Stimulated activated naive CD8-positive, alpha-beta T cell treated with anti-CD3 and anti-CD28 coated beads, Interleukin-15, Interleukin-2, amounts not matched to agents 100 U/mL and 50 U/mL, for 24 hours (primary cell): ENCODE measurements around the gene MOV10L1.
"Not testable (repeated sequence)": the region's sequence is repeated elsewhere in the genome, so short reads cannot be mapped to it uniquely, and the experiment has no call there.

Source experiments
- ATAC-seq: fragments of 150-1000 bp; cut with Tn5 transposase; one replicate; pipeline ENCODE4 v1.10.0; 2021
- DNase-seq: peaks from one replicate; pipeline ENCODE4 v3.0.0; 2021

Gene MOV10L1

DNA sequence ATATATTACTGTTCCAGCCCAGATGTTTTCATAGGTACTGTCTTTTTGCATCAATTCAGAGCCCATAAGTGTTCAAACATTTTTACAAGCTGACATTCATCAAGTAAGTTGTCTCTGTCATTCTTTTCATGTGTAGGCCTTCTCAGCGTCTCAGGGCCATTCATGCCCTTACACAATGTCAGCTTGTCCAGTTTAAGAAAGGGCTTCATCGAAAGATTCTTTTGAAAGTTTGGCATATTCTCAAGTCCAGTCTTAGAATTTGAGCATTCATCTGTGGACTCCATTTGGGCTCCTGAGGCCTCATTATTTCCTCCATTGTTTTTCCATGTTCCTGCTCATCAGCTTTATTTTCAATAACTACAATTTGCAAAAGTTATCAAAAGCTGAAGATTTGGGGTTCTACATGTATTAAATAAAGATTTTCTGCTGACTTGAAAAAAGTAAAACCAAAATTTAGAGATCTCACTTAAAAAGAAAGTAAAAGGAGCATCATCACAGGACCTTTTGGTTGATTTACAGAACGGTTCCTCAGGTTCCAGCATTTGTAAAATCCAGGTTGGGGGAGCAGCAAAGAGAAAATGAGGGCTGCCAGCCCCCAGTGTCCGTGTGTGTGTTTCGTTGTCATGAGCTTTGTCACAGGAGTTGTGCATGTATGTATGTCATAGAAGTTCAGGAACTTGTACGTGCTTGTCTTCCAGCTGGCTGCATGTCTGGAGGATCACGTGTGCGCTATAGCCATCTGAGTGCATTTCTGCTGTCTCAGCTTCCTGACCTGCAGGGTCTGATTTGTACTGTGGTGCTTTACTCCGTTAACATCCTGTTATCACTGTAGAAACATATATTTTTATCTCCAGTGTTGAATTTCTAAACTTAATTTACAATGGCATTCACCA, 15.6 kb downstream of the MOV10L1 start:
- DNase-seq (peak; percentile 31), ATAC-seq (no peak)

GRCh38 chr22:50107529-50107928, 17.7 kb downstream of the MOV10L1 start:
- ATAC-seq, result no peak
- DNase-seq, result no peak

- DNase-seq, result no peak
- no peak for ATAC-seq
Observed at GRCh38 chr22:50111056-50111455, 21.2 kb downstream of the MOV10L1 start.

DNA sequence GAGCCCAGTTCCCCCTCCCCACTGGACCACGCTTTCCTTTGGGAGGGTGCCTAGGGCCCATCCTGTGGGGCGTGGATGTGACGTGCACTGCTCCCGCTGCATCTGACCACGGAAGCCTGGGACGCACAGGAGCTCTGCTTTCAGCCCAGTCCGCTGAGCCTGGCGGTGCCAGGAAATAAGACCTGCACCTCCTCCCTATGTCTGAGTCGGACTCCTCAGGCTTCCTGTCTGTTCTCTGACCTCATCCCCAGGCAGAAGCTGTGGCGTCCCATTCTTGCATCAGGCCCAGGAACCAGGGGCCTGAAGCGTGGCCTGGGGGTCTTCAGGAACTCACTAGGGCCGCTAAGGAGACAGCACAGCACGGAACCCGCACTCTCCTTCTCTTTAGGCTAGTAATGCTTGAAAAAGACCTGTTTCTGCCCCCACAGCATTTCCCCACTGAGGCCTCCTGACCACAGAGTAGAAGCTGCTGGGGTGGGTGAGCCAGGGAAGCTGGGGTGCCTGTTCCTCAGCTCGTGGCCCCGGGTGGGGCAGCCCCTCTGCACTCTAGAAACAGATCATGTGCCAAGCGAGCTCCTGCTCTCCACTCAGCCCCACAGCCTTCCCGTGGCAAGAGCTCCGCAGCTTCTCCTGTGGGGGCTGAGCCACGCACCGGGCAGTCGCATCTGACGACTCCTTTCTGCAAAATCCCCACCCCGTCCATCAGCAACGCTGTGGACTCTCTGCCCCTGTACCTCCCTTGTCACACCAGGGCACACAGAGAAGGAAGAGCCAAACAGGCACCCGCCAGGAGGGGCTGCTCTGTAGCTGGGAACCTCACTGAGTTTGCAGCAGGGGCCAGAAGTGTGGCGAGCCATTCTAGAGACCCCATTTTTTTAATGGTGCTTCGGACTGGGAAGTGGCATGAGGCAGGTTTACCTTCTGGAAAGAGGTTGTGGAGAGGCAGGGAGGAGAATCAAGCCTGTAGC, 22.6 kb downstream of the MOV10L1 start:
- ATAC-seq, result peak; percentile 77
- DNase-seq, result peak; percentile 48

DNA sequence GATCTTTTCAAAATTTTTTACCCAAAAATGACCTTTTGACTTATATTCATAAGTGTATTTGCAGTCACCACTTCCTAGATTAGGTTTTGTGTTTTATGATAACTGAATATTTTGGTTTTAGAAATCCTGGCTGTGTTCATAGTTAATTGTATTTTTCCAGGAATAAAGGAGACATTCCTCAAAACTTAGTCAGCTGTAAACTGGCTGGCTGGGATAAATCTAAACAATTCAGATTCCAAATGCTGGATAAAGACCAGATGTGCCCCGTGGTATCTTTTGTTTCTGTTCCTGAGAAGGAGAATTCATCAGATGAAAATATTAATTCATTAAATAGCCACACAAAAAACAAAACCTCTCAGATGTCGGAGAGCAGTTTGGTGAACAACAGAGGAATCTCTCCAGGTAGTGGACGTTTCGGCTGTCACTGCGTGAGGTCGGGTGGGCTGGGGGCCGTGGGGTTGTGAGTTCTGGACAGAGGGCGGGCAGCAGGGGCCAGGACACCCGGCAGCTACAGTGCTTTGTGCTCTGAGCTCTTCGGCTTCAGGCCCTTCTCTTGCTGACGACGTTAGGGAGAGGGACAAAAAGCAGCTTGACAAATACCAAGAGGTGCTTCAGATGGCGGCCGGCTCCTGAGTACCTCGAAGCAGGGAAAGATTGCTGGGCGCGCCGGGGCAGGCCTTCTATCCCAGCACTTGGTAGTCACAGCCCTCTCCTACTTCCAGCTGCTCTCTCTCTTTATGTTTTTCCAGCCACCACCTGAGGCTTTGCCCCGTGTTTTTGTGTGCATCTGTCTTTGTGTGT, 24.6 kb downstream of the MOV10L1 start:
- no peak for ATAC-seq
- no peak for DNase-seq

DNA sequence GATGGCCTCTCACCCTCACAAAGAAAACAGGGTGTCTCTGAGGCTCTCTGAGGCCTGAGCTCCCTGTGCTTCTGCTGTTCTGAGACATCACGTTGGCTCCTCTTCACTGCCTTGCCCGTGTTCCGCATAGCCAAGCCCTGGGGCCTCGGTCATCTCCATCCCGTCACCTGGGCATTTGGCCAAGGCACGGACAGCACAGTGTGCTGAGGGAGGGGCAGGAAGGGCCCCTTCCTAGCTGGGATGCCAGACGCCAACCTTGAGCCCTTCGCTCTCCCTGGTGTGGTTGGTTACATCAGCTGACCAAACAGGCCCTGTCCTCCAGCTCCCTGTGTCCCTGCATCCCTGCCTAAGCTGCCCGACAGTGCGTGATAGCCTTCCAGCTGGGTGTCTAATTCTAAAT, 25.9 kb downstream of the MOV10L1 start:
- DNase-seq, result no peak
- ATAC-seq, result no peak

GRCh38 chr22:50117168-50117762, 27.5 kb downstream of the MOV10L1 start:
- no peak for DNase-seq

DNA sequence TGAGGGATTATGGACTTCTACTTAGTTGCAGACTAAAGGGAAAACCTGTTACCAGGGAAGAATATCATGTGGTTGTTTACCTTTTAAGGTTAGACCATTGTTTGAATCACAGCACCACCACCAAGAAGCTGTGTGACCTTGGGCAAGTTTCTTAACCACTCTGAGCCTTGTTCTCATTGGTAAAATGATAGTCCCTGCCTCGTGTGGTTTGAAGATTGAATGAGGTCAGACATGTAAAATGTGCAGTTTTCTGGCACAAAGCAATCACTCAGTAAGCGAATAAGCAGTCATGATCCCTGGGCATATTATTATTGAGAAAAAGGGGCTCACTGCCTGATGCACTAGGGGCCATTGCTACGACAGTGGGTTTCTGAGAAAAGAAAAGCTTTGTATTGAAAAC, 28.3 kb downstream of the MOV10L1 start:
- no peak for ATAC-seq
- no peak for DNase-seq

More at GRCh38 chr22:50117168-50117762, 27.5 kb downstream of the MOV10L1 start:
- no peak for ATAC-seq

DNA sequence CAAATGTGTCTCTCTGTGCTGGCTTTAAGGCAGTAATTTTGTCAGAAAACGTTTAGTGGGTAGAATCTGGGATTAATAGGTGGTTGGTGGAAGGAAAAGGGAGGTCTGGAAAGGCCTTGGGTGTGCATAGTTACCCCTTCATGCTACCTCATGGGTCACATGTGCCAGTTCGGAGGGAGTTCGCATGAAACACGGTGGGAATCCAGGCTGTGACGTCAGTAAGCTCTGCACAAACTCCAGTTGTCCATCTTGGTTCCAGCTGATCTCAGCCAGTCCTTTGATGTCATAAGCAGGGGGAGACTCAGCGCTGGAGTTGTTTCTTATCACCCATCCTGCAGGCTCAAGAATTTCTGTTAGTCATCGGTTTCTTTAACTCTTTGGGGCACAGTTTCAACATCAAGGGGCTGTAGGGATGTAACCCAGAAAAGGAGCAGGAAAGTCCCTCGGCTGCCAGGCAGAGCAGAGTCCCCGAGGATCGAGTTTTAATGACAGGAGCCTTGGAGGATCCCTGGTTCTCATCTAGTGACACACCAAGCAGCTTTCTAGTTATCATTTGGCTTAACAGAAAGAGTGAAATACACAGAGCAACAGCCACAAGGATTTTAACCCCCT, 28.9 kb downstream of the MOV10L1 start:
- no peak for DNase-seq

DNA sequence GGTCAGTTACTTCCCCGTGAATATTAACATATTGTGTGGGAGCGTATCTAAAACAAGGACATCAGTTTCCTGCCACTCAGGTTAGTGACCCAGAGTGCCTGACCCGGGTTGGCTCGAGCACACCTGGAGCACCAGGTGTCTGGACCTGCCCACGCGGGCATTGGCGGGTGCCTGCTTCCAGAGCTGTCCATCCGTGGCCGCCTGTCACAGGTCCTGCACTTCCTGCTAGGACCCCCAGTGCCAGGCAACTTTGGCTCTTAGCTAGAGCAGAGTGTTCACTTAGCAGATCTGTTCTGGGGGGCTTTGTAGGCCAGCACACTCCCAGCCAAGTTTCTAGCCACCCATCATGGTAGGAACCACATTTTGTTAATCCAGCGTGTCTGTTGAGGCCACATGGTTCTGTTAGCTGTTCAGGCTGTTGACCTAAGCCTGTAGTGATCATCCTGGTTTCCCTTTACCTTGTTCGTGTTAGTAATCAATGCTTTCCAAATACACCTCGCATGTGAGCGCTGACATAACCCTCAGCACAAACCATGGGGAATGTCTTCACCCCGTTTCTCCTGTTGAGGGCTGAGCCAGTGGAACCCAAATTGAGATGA, 29.5 kb downstream of the MOV10L1 start:
- ATAC-seq (no peak), DNase-seq (no peak)

More for the DNA sequence above, 28.9 kb downstream of the MOV10L1 start:
- no peak for ATAC-seq

- ATAC-seq (no peak), DNase-seq (no peak)
Observed at GRCh38 chr22:50119768-50120251, 30.0 kb downstream of the MOV10L1 start.

GRCh38 chr22:50121202-50121740, 31.5 kb downstream of the MOV10L1 start:
- DNase-seq, result no peak
- ATAC-seq, result no peak

DNA sequence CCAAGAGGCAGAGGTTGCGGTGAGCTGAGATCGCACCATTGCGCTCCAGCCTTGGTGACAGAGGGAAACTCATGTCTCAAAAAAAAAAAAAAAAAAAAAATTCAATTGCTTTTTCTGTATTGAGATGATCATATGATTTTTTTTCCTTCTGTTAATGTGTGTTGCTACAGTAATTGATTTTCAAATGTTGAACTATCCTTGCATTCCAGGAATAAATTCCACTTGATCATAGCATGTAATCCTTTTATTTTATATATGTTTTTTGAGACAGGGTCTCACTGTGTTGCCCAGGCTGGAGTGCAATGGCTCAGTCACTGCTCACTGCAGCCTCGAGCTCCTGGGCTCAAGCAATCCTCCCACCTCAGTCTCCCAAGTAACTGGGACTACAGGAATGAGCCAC, 33.3 kb downstream of the MOV10L1 start:
- ATAC-seq (no peak), DNase-seq (no peak)

GRCh38 chr22:50125029-50125428, 35.2 kb downstream of the MOV10L1 start:
- ATAC-seq, result no peak
- no peak for DNase-seq

DNA sequence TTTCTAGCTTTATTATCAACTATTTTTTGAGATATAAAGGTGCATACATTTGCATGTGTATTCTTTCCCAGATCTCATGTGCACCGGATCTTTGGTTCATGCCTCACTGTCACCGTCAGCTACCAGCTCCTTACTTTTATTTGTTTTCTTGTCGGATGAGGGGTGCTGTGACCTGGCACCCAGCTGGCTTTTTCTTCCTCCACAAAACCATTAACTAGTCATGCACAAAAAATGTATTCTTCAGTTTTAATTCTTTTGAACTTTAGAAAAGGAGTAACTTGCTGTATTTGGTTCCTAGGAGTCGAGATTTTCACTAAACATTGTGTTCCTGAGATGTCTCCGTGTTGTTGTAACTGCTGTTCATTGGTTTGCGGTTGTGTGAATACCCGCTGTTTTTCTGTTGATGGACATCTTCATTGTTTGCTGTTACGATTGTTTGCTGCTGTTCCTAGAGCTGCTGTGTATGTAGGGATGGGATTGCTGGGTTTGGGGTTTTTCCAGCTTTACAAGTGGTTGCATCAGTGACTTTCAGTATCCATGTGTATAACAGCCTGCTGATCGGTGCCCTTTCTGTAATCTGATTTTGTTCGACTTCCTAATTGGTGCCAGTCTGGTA, 39.4 kb downstream of the MOV10L1 start:
- DNase-seq (no peak), ATAC-seq (no peak)

DNA sequence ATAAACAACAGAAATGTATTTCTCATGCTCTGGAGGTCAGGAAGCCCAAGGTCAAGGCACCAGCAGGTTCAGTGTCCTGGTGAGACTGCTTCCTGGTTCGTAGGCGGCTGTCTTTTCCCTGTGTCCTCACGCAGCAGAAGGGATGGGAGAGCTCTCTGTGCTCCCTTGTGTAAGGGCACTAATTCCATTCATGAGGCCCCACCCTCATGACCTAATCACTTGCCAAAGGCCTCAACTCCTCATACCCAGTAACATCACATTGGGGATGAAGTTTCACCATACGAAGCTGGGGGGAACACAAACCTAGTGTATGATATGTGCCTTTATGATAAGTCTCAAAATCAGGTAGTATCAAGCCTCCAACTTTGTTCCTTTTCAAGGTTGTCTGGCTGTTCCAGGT, 42.1 kb downstream of the MOV10L1 start:
- ATAC-seq, result no peak
- DNase-seq, result no peak

- no peak for DNase-seq
- ATAC-seq, result no peak
Observed at GRCh38 chr22:50134481-50134880, 44.7 kb downstream of the MOV10L1 start.

DNA sequence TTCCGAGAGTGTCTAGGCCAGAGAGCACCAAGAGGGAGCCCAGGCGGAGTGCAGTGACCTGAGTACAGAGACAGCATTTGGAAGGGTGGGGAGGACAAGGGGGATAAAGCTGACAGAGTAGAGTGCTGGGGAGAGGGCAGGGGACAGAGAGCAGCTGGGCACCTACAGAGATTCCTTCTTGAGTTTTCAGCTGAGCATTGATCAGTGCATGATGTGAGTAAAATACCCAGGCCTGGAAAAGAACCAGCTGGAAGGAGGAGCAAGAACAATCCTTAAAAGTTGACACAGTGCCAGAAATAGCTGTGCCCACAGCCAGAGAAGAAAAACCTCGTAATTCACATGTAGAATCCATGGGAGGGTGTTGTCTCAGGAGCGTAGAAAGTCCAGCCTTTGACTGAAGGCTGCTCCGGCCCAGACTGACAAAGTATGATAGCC, 46.8 kb downstream of the MOV10L1 start:
- ATAC-seq, result no peak
- no peak for DNase-seq

DNA sequence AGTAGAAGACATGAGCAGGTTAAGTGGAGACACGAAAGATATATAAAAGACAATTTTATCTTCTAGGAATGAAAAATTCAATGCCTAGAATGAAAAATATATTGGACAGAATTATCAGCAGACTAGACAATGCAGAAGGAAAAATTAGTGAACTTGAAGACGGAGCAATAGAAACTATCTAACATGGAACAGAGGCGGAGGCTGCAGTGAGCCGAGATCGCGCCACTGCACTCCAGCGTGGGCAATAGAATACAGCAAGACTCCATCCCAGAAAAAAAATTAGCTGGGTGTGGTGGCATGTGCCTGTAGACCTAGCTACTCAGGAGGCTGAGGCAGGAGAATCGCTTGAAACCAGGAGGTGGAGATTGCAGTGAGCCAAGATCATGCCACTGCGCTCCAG, 47.5 kb downstream of the MOV10L1 start:
- not testable (repeated sequence) for DNase-seq, ATAC-seq

DNA sequence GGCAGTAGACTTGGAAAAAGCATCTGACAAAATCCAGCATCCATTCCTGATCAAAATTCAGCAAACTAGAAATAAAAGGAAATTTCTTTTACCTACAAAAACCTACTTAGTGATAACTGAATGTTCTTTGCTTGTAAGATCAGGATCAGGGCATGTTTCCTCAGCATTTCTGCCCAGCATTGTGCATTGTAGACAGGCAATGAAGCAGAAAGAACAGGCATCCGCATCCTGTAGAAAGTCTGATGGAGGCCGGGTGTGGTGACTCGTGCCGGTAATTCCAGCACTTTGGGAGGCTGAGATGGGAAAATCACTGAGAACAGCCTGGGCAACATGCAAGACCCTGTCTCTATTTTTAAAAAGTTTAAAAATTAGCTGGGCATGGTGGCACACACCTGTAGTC, 48.2 kb downstream of the MOV10L1 start:
- DNase-seq (no peak), ATAC-seq (no peak)
